ENCODE measurements around the gene RBM20. TPM values are rescaled to one million over a fixed set of nuclear protein-coding genes. Genes with fewer than 3 reads are reported as not detected.
A peak's percentile ranks its signal among the peaks of the same experiment; 100 is the strongest.

RBM20 gene
- total and polyA plus RNA-seq, 10 of the 15 experiments (the other 5 are each of a cell fraction or from before 2014, with no cell fraction given) = 0.04 to 0.26 (median 0.15) TPM

GRCh38 chr10:110649347-110650264 is 5.5 kb downstream of the RBM20 start:
- RAD21 ChIA-PET (ENCODE audit: unreplicated experiment) = interaction anchor here (0.9 to 1.1 kb wide), 3 partner anchors 34 to 39 kb away, joined by 3 read pairs; no protein-coding TSS in a partner anchor
- no peak for ATAC-seq
- Histone ChIP-seq H3K79me2 (ENCODE audit: control insufficient read depth, insufficient read depth, low read length) (no peaks in the 10 kb centered on the region), H3K27ac (ENCODE audit: control insufficient read depth, insufficient read depth) (no peak overlapping the region), H3K9ac (ENCODE audit: control insufficient read depth, insufficient read depth, low read length) (no peak overlapping the region), H3K27me3 (replicated peaks in 1 of 2; ENCODE audit: control insufficient read depth in 2 of 2, insufficient read depth in 2 of 2, low read length in 1 of 2) (peaks cover 2 to 7% of the 10 kb centered on the region in 2 experiments; a peak in 3 of 4 replicates), H3K4me2 (ENCODE audit: control insufficient read depth, insufficient read depth) (no peak overlapping the region), H4K20me1 (ENCODE audit: control insufficient read depth, insufficient read depth) (no peaks in the 10 kb centered on the region), H3K36me3 (ENCODE audit: control insufficient read depth in 2 of 2, insufficient read depth in 2 of 2, low read length in 1 of 2) (no peaks in the 10 kb centered on the region), H2AFZ (ENCODE audit: control insufficient read depth, low read depth, low read length) (no peak overlapping the region), H3K9me3 (replicated peaks; ENCODE audit: control insufficient read depth, insufficient read depth, low read length) (no peaks in the 10 kb centered on the region), H3K4me3 (no peak overlapping the region), H3K4me1 (ENCODE audit: control insufficient read depth, insufficient read depth, low read length) (peaks cover 11% of the 10 kb centered on the region)
- CTCF ChIA-PET = interaction anchor here (1.0 to 2.5 kb wide), 6 partner anchors 13 to 339 kb away, joined by 3 to 14 read pairs (median 5); no protein-coding TSS in a partner anchor
- no peak for TF ChIP-seq NRF1 (conservative IDR thresholded peaks at IDR 0.05; ENCODE audit: low read depth, low read length)
- peak; percentile 76 for TF ChIP-seq SPI1 (IDR thresholded peaks at IDR 0.05; ENCODE audit: borderline replicate concordance, insufficient read depth, low read depth, low read length)
- peak; percentile 56; the same call in 1 of the 2 replicates for TF ChIP-seq TCF12 (IDR thresholded peaks at IDR 0.05; ENCODE audit: low read depth, low read length)
- in situ Hi-C loops (cut with MboI) = no loop called here
- intact Hi-C loops (cut with micrococcal nuclease; ENCODE audit: unreplicated experiment) = loop anchor here (10.0 kb wide), 1 partner anchor 65 kb away; no protein-coding TSS in a partner anchor
- FAIRE-seq = no peak
- SMC1A ChIA-PET (ENCODE audit: uncharacterized antibody, unreplicated experiment) = interaction anchor here (0.7 to 4.6 kb wide), 7 partner anchors 8 to 41 kb away, joined by 4 to 16 read pairs (median 5); no protein-coding TSS in a partner anchor
- DNase-seq (ENCODE audit: low read depth, low spot score) = no peak
- POLR2A ChIA-PET = interaction anchor here (1.5 kb wide), 1 partner anchor 11 kb away, joined by 3 read pairs; no protein-coding TSS in a partner anchor
- 50% methylated on average over 6 of the region's 6 CpGs for WGBS (ENCODE audit: insufficient coverage, insufficient replicate concordance, low lambda C conversion rate, missing lambda C conversion rate)
- no TSS peak for BruUV-seq (replicated peaks)

- H3K4me3 ChIP-seq = no peak overlapping the region
- intact Hi-C loops (cut with micrococcal nuclease; ENCODE audit: unreplicated experiment) = loop anchor here (10.0 kb wide), 1 partner anchor 65 kb away; no protein-coding TSS in a partner anchor
- SMC1A ChIA-PET (ENCODE audit: uncharacterized antibody, unreplicated experiment) = interaction anchor here (1.4 to 4.6 kb wide), 4 partner anchors 16 to 41 kb away, joined by 5 to 16 read pairs (median 6); no protein-coding TSS in a partner anchor
- POLR2A ChIA-PET = interaction anchor here (1.5 kb wide), 1 partner anchor 10 kb away, joined by 3 read pairs; no protein-coding TSS in a partner anchor
- H3K27ac ChIP-seq (ENCODE audit: control insufficient read depth, insufficient read depth) = no peak overlapping the region
- H2AFZ ChIP-seq (ENCODE audit: control insufficient read depth, low read depth, low read length) = no peak overlapping the region
- no peaks in the 10 kb centered on the region for H3K36me3 ChIP-seq (ENCODE audit: control insufficient read depth in 2 of 2, insufficient read depth in 2 of 2, low read length in 1 of 2)
- no peaks in the 10 kb centered on the region for H3K9me3 ChIP-seq (replicated peaks; ENCODE audit: control insufficient read depth, insufficient read depth, low read length)
- CTCF ChIA-PET = interaction anchor here (1.5 to 2.5 kb wide), 2 partner anchors 12 to 39 kb away, joined by 5 to 14 read pairs; no protein-coding TSS in a partner anchor
- no peak for FAIRE-seq
- DNase-seq (ENCODE audit: low read depth, low spot score) = no peak
- 0% methylated on average over 1 of the region's 1 CpG for WGBS (ENCODE audit: insufficient coverage, insufficient replicate concordance, low lambda C conversion rate, missing lambda C conversion rate)
- no peaks in the 10 kb centered on the region for H4K20me1 ChIP-seq (ENCODE audit: control insufficient read depth, insufficient read depth)
- in situ Hi-C loops (cut with MboI) = no loop called here
- H3K4me1 ChIP-seq (ENCODE audit: control insufficient read depth, insufficient read depth, low read length) = peaks cover 11% of the 10 kb centered on the region
- no peak overlapping the region for H3K4me2 ChIP-seq (ENCODE audit: control insufficient read depth, insufficient read depth)
- no peak overlapping the region for H3K9ac ChIP-seq (ENCODE audit: control insufficient read depth, insufficient read depth, low read length)
- peaks cover 0 to under 1% of the 10 kb centered on the region in 2 experiments; a peak in 2 of 4 replicates for H3K27me3 ChIP-seq (replicated peaks in 1 of 2; ENCODE audit: control insufficient read depth in 2 of 2, insufficient read depth in 2 of 2, low read length in 1 of 2)
- H3K79me2 ChIP-seq (ENCODE audit: control insufficient read depth, insufficient read depth, low read length) = no peaks in the 10 kb centered on the region
- TF ChIP-seq GATAD2B (conservative IDR thresholded peaks at IDR 0.05; ENCODE audit: low read depth) (no peak), NFXL1 (IDR thresholded peaks at IDR 0.05; ENCODE audit: borderline replicate concordance) (no peak), BHLHE40 (IDR thresholded peaks at IDR 0.05; ENCODE audit: borderline replicate concordance in 1 of 2, low read depth in 2 of 2, low read length in 1 of 2) (peak in 1 of 2 experiments; percentile 20; a peak in 1 of 4 replicates), BCL11A (IDR thresholded peaks at IDR 0.05; ENCODE audit: low read depth, low read length) (no peak), IKZF1 (conservative IDR thresholded peaks at IDR 0.05) (peak; percentile 43; the same call in 1 of the 2 replicates), SKIL (IDR thresholded peaks at IDR 0.05; ENCODE audit: low read depth, poor library complexity, severe bottlenecking) (no peak), MTA2 (IDR thresholded peaks at IDR 0.05; ENCODE audit: low read depth) (peak; percentile 33; the same call in 1 of the 2 replicates), ZNF622 (IDR thresholded peaks at IDR 0.05) (no peak)
- ATAC-seq = peak; percentile 35
- RAD21 ChIA-PET (ENCODE audit: unreplicated experiment) = interaction anchor here (1.0 to 1.1 kb wide), 2 partner anchors 35 to 40 kb away, joined by 3 read pairs; no protein-coding TSS in a partner anchor
- no TSS peak for BruUV-seq (replicated peaks)
Observed at GRCh38 chr10:110650265-110650668, 6.1 kb downstream of the RBM20 start.

Data from GM12878 (cell line).